MM.1S (cell line): ENCODE results near the gene CTRL.

Experiments
- DNase-seq: peaks from one replicate; pipeline ENCODE4 v3.0.0-alpha.2; 2015
- H2AFZ ChIP-seq: fragments of 300-600 bp; sonication (generic); 2 replicates; pipeline ENCODE4 v1.6.0; 2016; ENCODE audit warnings: antibody characterized with exemption, low read length
- H3F3A ChIP-seq: fragments of 300-600 bp; sonication (generic); 2 replicates; pipeline ENCODE4 v1.6.1; 2016; ENCODE audit warnings: mild to moderate bottlenecking, antibody characterized with exemption, low read length, moderate library complexity, mixed read lengths; ENCODE audit not compliant: insufficient read depth
- H3K27ac ChIP-seq: fragments of 300-600 bp; sonication (generic); 2 replicates; pipeline ENCODE4 v1.5.1; 2016; ENCODE audit warnings: mild to moderate bottlenecking, low read length
- H3K27me3 ChIP-seq: fragments of 300-600 bp; sonication (generic); replicated peaks from 2 replicates; pipeline ENCODE4 v1.6.0; 2016; ENCODE audit warnings: low read length; ENCODE audit not compliant: insufficient read depth
- H3K36me3 ChIP-seq: fragments of 300-600 bp; sonication (generic); replicated peaks from 2 replicates; pipeline ENCODE4 v1.6.1; 2016; ENCODE audit warnings: mild to moderate bottlenecking, low read length, mixed read lengths; ENCODE audit not compliant: insufficient read depth
- H3K4me1 ChIP-seq: fragments of 300-600 bp; sonication (generic); 2 replicates; pipeline ENCODE4 v1.6.1; 2016; ENCODE audit warnings: low read length, mixed read lengths
- H3K4me2 ChIP-seq: fragments of 300-600 bp; sonication (generic); 2 replicates; pipeline ENCODE4 v1.6.0; 2016; ENCODE audit warnings: low read depth, low read length
- H3K4me3 ChIP-seq: fragments of 300-600 bp; sonication (generic); 2 replicates; pipeline ENCODE4 v1.5.1; 2016; ENCODE audit warnings: low read length, mixed read lengths
- H3K79me2 ChIP-seq: fragments of 300-600 bp; sonication (generic); 2 replicates; pipeline ENCODE4 v1.6.1; 2016; ENCODE audit warnings: mixed run types, low read length, mixed read lengths
- H3K9ac ChIP-seq: fragments of 300-600 bp; sonication (generic); 2 replicates; pipeline ENCODE4 v1.6.1; 2016; ENCODE audit warnings: low read length, mixed read lengths
- H3K9me2 ChIP-seq: fragments of 300-600 bp; sonication (generic); replicated peaks from 2 replicates; pipeline ENCODE4 v1.6.1; 2016; ENCODE audit warnings: mild to moderate bottlenecking, low read length, mixed read lengths; ENCODE audit not compliant: insufficient read depth
- H3K9me3 ChIP-seq: fragments of 300-600 bp; sonication (generic); replicated peaks from 2 replicates; pipeline ENCODE4 v1.6.1; 2016; ENCODE audit warnings: mild to moderate bottlenecking, low read length, mixed read lengths; ENCODE audit not compliant: insufficient read depth
- H4K20me1 ChIP-seq: fragments of 300-600 bp; sonication (generic); 2 replicates; pipeline ENCODE4 v1.6.1; 2016; ENCODE audit warnings: mild to moderate bottlenecking, low read length, moderate library complexity, mixed read lengths; ENCODE audit not compliant: insufficient read depth
- CTCF ChIP-seq: fragments of 300-600 bp; sonication (generic); IDR thresholded peaks from 2 replicates; pipeline ENCODE4 v1.5.1; 2016; ENCODE audit warnings: antibody characterized with exemption, low read length, mixed read lengths
- EZH2 ChIP-seq: fragments of 300-600 bp; sonication (generic); optimal IDR thresholded peaks from 2 replicates; pipeline ENCODE3; 2017; ENCODE audit warnings: low read depth, mild to moderate bottlenecking, antibody characterized with exemption, low read length, mixed read lengths
- EZH2phosphoT487 ChIP-seq: fragments of 300-600 bp; sonication (generic); IDR thresholded peaks from 2 replicates; pipeline ENCODE4 v1.6.1; 2018; ENCODE audit warnings: antibody characterized with exemption, low read length

Gene CTRL

GRCh38 chr16:67965668-67966548 is 34.2 kb upstream of the CTRL start:
- Histone ChIP-seq H3K9me3 (no peaks in the 10 kb centered on the region), H3F3A (peaks cover 19% of the 10 kb centered on the region), H3K4me2 (no peak overlapping the region), H2AFZ (no peak overlapping the region), H3K4me3 (no peak overlapping the region), H3K36me3 (no peaks in the 10 kb centered on the region), H3K27me3 (no peaks in the 10 kb centered on the region), H3K79me2 (peaks cover 22% of the 10 kb centered on the region), H3K9me2 (no peaks in the 10 kb centered on the region), H3K9ac (no peak overlapping the region), H4K20me1 (no peaks in the 10 kb centered on the region), H3K4me1 (peaks cover 37% of the 10 kb centered on the region), H3K27ac (no peak overlapping the region; the same call in 1 of the 2 replicates)
- no peak for TF ChIP-seq EZH2
- TF ChIP-seq CTCF: no peak
- TF ChIP-seq EZH2phosphoT487: no peak
- no peak for DNase-seq

GRCh38 chr16:67964477-67965131 is 32.9 kb upstream of the CTRL start:
- Histone ChIP-seq H3K27me3 (no peaks in the 10 kb centered on the region), H3K79me2 (peaks cover 22% of the 10 kb centered on the region), H3K9me3 (no peaks in the 10 kb centered on the region), H3F3A (peaks cover 19% of the 10 kb centered on the region), H3K9me2 (no peaks in the 10 kb centered on the region), H3K27ac (peak overlapping the region; percentile 23; the same call in 1 of the 2 replicates), H4K20me1 (no peaks in the 10 kb centered on the region), H3K4me2 (peak overlapping the region; percentile 31; the same call in 1 of the 2 replicates), H3K4me1 (peaks cover 37% of the 10 kb centered on the region), H3K36me3 (no peaks in the 10 kb centered on the region), H2AFZ (no peak overlapping the region), H3K4me3 (no peak overlapping the region), H3K9ac (no peak overlapping the region)
- peak; percentile 70 for DNase-seq
- TF ChIP-seq CTCF (no peak), EZH2 (no peak), EZH2phosphoT487 (no peak)

- Histone ChIP-seq H3K4me2 (no peak overlapping the region), H3K9me2 (no peaks in the 10 kb centered on the region), H3K4me1 (peaks cover 37% of the 10 kb centered on the region), H3K79me2 (peaks cover 22% of the 10 kb centered on the region), H2AFZ (no peak overlapping the region), H3K27ac (no peak overlapping the region), H3K4me3 (no peak overlapping the region), H3K9me3 (no peaks in the 10 kb centered on the region), H3K36me3 (no peaks in the 10 kb centered on the region), H4K20me1 (no peaks in the 10 kb centered on the region), H3F3A (peaks cover 16% of the 10 kb centered on the region), H3K27me3 (no peaks in the 10 kb centered on the region), H3K9ac (no peak overlapping the region)
- no peak for DNase-seq
- TF ChIP-seq EZH2 (no peak), EZH2phosphoT487 (no peak), CTCF (no peak)
These were observed 32.1 kb upstream of the CTRL start for GRCh38 chr16:67963662-67964321.
